D341Med (cell line): Measurements from ENCODE around the gene ZNF607.
"Not testable (repeated sequence)": the region's sequence is repeated elsewhere in the genome, so short reads cannot be mapped to it uniquely, and the experiment has no call there.

ENCODE experiments used
- DNase-seq: peaks from one replicate; pipeline ENCODE4 v3.0.0; 2012; ENCODE audit warnings: low spot score

Gene ZNF607

GRCh38 chr19:37719111-37719926 is at the start of gene ZNF607:
Gene ZNF607 (minus strand): TSS chr19:37719761. CDS start chr19:37711618, 8,143 bp downstream.
- peak; percentile 97 for DNase-seq

- DNase-seq: no peak
These were observed 43.9 kb upstream of the ZNF607 start for GRCh38 chr19:37763488-37763887.

GRCh38 chr19:37757683-37758082 is 38.1 kb upstream of the ZNF607 start:
- DNase-seq: not testable (repeated sequence)

- no peak for DNase-seq
These were observed 18.8 kb upstream of the ZNF607 start for GRCh38 chr19:37738371-37738770.

GRCh38 chr19:37725181-37725580 is 5.6 kb upstream of the ZNF607 start:
- no peak for DNase-seq

- DNase-seq: no peak
These were observed 335 bp upstream of the ZNF607 start for GRCh38 chr19:37719927-37720265.

GRCh38 chr19:37718304-37718703 is 1.3 kb downstream of the ZNF607 start:
- DNase-seq: peak; percentile 14

GRCh38 chr19:37716140-37716539 is 3.4 kb downstream of the ZNF607 start:
- no peak for DNase-seq

GRCh38 chr19:37706052-37706605 is 13.4 kb downstream of the ZNF607 start:
- no peak for DNase-seq

- DNase-seq: no peak
These were observed 20.5 kb downstream of the ZNF607 start for GRCh38 chr19:37699057-37699456.

GRCh38 chr19:37698216-37698615 is 21.3 kb downstream of the ZNF607 start:
- no peak for DNase-seq

GRCh38 chr19:37695144-37695899 is 24.2 kb downstream of the ZNF607 start:
- no peak for DNase-seq

- DNase-seq: no peak
These were observed 26.5 kb downstream of the ZNF607 start for GRCh38 chr19:37692956-37693620.

GRCh38 chr19:37691881-37692504 is 27.6 kb downstream of the ZNF607 start:
- DNase-seq: peak; percentile 93

GRCh38 chr19:37683520-37683919 is 36.0 kb downstream of the ZNF607 start:
- DNase-seq: no peak

GRCh38 chr19:37669450-37669914 is 50.1 kb downstream of the ZNF607 start:
- no peak for DNase-seq

GRCh38 chr19:37657157-37657556 is 62.4 kb downstream of the ZNF607 start:
- DNase-seq: not testable (repeated sequence)

GRCh38 chr19:37655689-37656371 is 63.7 kb downstream of the ZNF607 start:
- peak; percentile 91 for DNase-seq

- peak; percentile 93 for DNase-seq
These were observed 64.3 kb downstream of the ZNF607 start, which contains the start of gene ZFP30 for GRCh38 chr19:37655301-37655688. Gene ZFP30 (minus strand): TSS chr19:37655465. CDS start chr19:37647822, 7,643 bp downstream.

GRCh38 chr19:37654629-37655300 is 64.8 kb downstream of the ZNF607 start:
- peak; percentile 60 for DNase-seq

- DNase-seq: no peak
These were observed 65.4 kb downstream of the ZNF607 start for GRCh38 chr19:37654118-37654517.
